K562 (cell line): ENCODE results near the gene SIGLEC6. TPM values are rescaled to one million over a fixed set of nuclear protein-coding genes. Genes with fewer than 3 reads are reported as not detected.
A peak's percentile ranks its signal among the peaks of the same experiment; 100 is the strongest.

ENCODE experiments used
- ATAC-seq: fragments of 200-7000 bp; cut with Tn5 transposase; 3 replicates; pipeline ENCODE4 v1.9.1; 2020; ENCODE audit warnings: moderate library complexity
- BruUV-seq: library from RNA; stranded (reverse); fragments of 400-500 nt; replicated peaks from 2 replicates; lab custom pipeline; 2021; lab: Mats Ljungman, UMichigan
- CTCF ChIA-PET: fragments of 300-600 bp; formaldehyde crosslinking; extraction: SDS; loops from one replicate; lab custom pipeline; 2021; ENCODE audit warnings: low intra/inter-chr PET ratio; lab: Yijun Ruan, JAX
- POLR2A ChIA-PET: fragments of 300-600, 350-650 bp; sonication (Branson Sonifier 250); formaldehyde crosslinking; extraction: SDS; loops from one replicate; lab custom pipeline; 2021; ENCODE audit warnings: antibody characterized with exemption, inconsistent platforms; lab: Yijun Ruan, JAX
- DNase-seq, 4 experiments: peaks; one replicate each; pipeline versions ENCODE4 v3.0.0 to v3.0.0-alpha.2; 2011 to 2018; ENCODE audit warnings: low spot score in 3 of 4, mixed read lengths in 3 of 4; ENCODE audit errors: extremely low read depth in 1 of 4
- FAIRE-seq: peaks from 2 replicates; lab custom pipeline; 2011; peaks lifted over from hg19 to GRCh38; lab: Jason Lieb, UNC
- H2AFZ ChIP-seq: 2 replicates; pipeline ENCODE4 v1.6.0; 2011; ENCODE audit warnings: low read depth, low read length, control low read depth, inconsistent platforms
- H3K27ac ChIP-seq: fragments of 200-600 bp; 3 replicates; pipeline ENCODE4 v1.8.0; 2011; ENCODE audit warnings: low read depth, mild to moderate bottlenecking, control low read depth, inconsistent platforms, low read length, moderate library complexity, mixed read lengths; ENCODE audit errors: extremely low read depth
- H3K27me3 ChIP-seq, 2 experiments: fragments of 300-600 bp in 1 of 2; 2 replicates in 1 of 2; 3 replicates in 1 of 2; pipeline versions ENCODE4 v1.6.0 to v1.8.0; 2011; ENCODE audit warnings: inconsistent platforms in 2 of 2, low read length in 2 of 2, mild to moderate bottlenecking in 1 of 2, mixed read lengths in 1 of 2, moderate library complexity in 1 of 2; ENCODE audit not compliant: control insufficient read depth in 2 of 2, insufficient read depth in 2 of 2
- H3K36me3 ChIP-seq: fragments of 300-600 bp; 3 replicates; pipeline ENCODE4 v1.8.0; 2011; ENCODE audit warnings: mild to moderate bottlenecking, low read length, inconsistent platforms; ENCODE audit not compliant: control insufficient read depth, insufficient read depth
- H3K4me1 ChIP-seq, 2 experiments: fragments of 200-600 bp in 1 of 2; replicated peaks in 1 of 2; 2 replicates in 1 of 2; 3 replicates in 1 of 2; pipeline versions ENCODE4 v1.5.1 to v1.8.0; 2011; ENCODE audit warnings: inconsistent platforms in 2 of 2, low read length in 2 of 2, mild to moderate bottlenecking in 1 of 2, mixed read lengths in 1 of 2, moderate library complexity in 1 of 2; ENCODE audit not compliant: control insufficient read depth in 2 of 2, insufficient read depth in 2 of 2
- H3K4me2 ChIP-seq: 2 replicates; pipeline ENCODE4 v1.6.1; 2011; ENCODE audit warnings: low read length, control low read depth, inconsistent platforms, mixed read lengths; ENCODE audit not compliant: insufficient read depth
- H3K4me3 ChIP-seq: fragments of 200-600 bp; sonication (generic), shearing (Covaris generic); 2 replicates; pipeline ENCODE4 v1.5.1; 2016; ENCODE audit warnings: control low read depth, inconsistent platforms
- H3K79me2 ChIP-seq: fragments of 200-600 bp; 3 replicates; pipeline ENCODE4 v1.8.0; 2011; ENCODE audit warnings: low read length, inconsistent platforms; ENCODE audit not compliant: control insufficient read depth, insufficient read depth
- H3K9ac ChIP-seq, 2 experiments: 2 replicates each; pipeline versions ENCODE4 v1.6.0 to v1.6.1; 2011; ENCODE audit warnings: low read depth in 2 of 2, low read length in 2 of 2, control low read depth in 1 of 2, inconsistent platforms in 1 of 2, mild to moderate bottlenecking in 1 of 2, mixed read lengths in 1 of 2; ENCODE audit not compliant: insufficient read depth in 1 of 2
- H3K9me1 ChIP-seq: one replicate; pipeline ENCODE4 v1.6.0; 2011; ENCODE audit warnings: inconsistent platforms, mild to moderate bottlenecking, low read length, moderate library complexity; ENCODE audit not compliant: control insufficient read depth, insufficient read depth
- H3K9me3 ChIP-seq: replicated peaks from 2 replicates; pipeline ENCODE4 v1.5.1; 2011; ENCODE audit warnings: low read depth, low read length, inconsistent platforms; ENCODE audit not compliant: control insufficient read depth, insufficient read depth
- H4K20me1 ChIP-seq: replicated peaks from 2 replicates; pipeline ENCODE4 v1.6.1; 2011; ENCODE audit warnings: low read length, inconsistent platforms, mixed read lengths; ENCODE audit not compliant: control insufficient read depth, insufficient read depth
- ARID1B ChIP-seq: fragments of 450-650 bp; IDR thresholded peaks from 2 replicates; pipeline ENCODE4 v1.6.1; 2016; ENCODE audit warnings: antibody characterized with exemption, mild to moderate bottlenecking, inconsistent platforms
- BCLAF1 ChIP-seq, 2 experiments: fragments of 450-650 bp in 1 of 2; IDR thresholded peaks; 2 replicates each; pipeline ENCODE4 v1.6.1; 2011 to 2017; ENCODE audit warnings: low read depth in 2 of 2, antibody characterized with exemption in 1 of 2, borderline replicate concordance in 1 of 2, low read length in 1 of 2, mild to moderate bottlenecking in 1 of 2, mixed read lengths in 1 of 2; ENCODE audit not compliant: control insufficient read depth in 1 of 2
- CC2D1A ChIP-seq: fragments of 450-650 bp; IDR thresholded peaks from 2 replicates; pipeline ENCODE4 v1.6.1; 2017; ENCODE audit warnings: mild to moderate bottlenecking
- CTCF ChIP-seq, 3 experiments: IDR thresholded peaks in 2 of 3; conservative IDR thresholded peaks in 1 of 3; 2 replicates each; pipeline ENCODE4 v1.5.1; 2011 to 2012; ENCODE audit warnings: low read length in 3 of 3, mild to moderate bottlenecking in 3 of 3, control low read depth in 2 of 3, improper control_type of control experiment in 1 of 3, inconsistent platforms in 1 of 3, low read depth in 1 of 3, mixed read lengths in 1 of 3, moderate library complexity in 1 of 3; ENCODE audit not compliant: insufficient read depth in 2 of 3
- DMBX1 ChIP-seq: fragments of 250-450 bp; sonication (Bioruptor Pico); IDR thresholded peaks from 2 replicates; pipeline ENCODE4 v1.8.0; 2022; ENCODE audit warnings: inconsistent platforms, mild to moderate bottlenecking, moderate library complexity, borderline replicate concordance
- MAX ChIP-seq: sonication (generic); formaldehyde crosslinking; IDR thresholded peaks from 2 replicates; pipeline ENCODE4 v1.9.0; 2022; ENCODE audit warnings: mild to moderate bottlenecking, missing genetic modification reagents
- RBM34 ChIP-seq: fragments of 200-400 bp; formaldehyde crosslinking; IDR thresholded peaks from 2 replicates; pipeline ENCODE4 v1.6.1; 2018; ENCODE audit warnings: low read length, borderline replicate concordance; ENCODE audit not compliant: insufficient read depth
- TAF1 ChIP-seq: IDR thresholded peaks from 2 replicates; pipeline ENCODE4 v1.6.1; 2011; ENCODE audit warnings: mild to moderate bottlenecking, low read length, moderate library complexity; ENCODE audit not compliant: insufficient read depth, control insufficient read depth, severe bottlenecking; ENCODE audit errors: extremely low read depth
- TCF7L2 ChIP-seq: fragments of 150-350 bp; IDR thresholded peaks from 2 replicates; pipeline ENCODE4 v1.6.1; 2016; ENCODE audit warnings: low read depth, mild to moderate bottlenecking, low read length, moderate library complexity
- TRIM28 ChIP-seq: fragments of 450-650 bp; IDR thresholded peaks from 2 replicates; pipeline ENCODE4 v1.6.1; 2017
- USF1 ChIP-seq: sonication (generic); formaldehyde crosslinking; IDR thresholded peaks from 2 replicates; pipeline ENCODE4 v1.9.0; 2022; ENCODE audit warnings: mild to moderate bottlenecking, missing genetic modification reagents
- ZNF57 ChIP-seq: fragments of 450-650 bp; formaldehyde crosslinking; IDR thresholded peaks from 2 replicates; pipeline ENCODE4 v1.4.0; 2020; ENCODE audit warnings: mild to moderate bottlenecking, moderate library complexity
- ZNF668 ChIP-seq: fragments of 250-450 bp; sonication (Bioruptor Pico); IDR thresholded peaks from 2 replicates; pipeline ENCODE4 v1.8.0; 2022; ENCODE audit warnings: mild to moderate bottlenecking, inconsistent platforms
- ZNF76 ChIP-seq: fragments of 250-450 bp; sonication (Bioruptor Pico); IDR thresholded peaks from 2 replicates; pipeline ENCODE4 v1.4.0; 2020; ENCODE audit warnings: mild to moderate bottlenecking, moderate library complexity, borderline replicate concordance
- ZNF766 ChIP-seq: fragments of 200-800 bp; sonication (Bioruptor generic); conservative IDR thresholded peaks from 2 replicates; pipeline ENCODE4 v1.6.1; 2016; ENCODE audit warnings: missing genetic modification characterization, missing compliant biosample characterization
- ZNF77 ChIP-seq: fragments of 250-450 bp; sonication (Bioruptor Pico); IDR thresholded peaks from 2 replicates; pipeline ENCODE4 v1.5.0; 2020
- ZNF785 ChIP-seq: fragments of 250-450 bp; sonication (Bioruptor Pico); IDR thresholded peaks from 2 replicates; pipeline ENCODE4 v1.4.0; 2020; ENCODE audit warnings: mild to moderate bottlenecking
- WGBS: fragments of 100-300 bp; shearing (Covaris generic); methylation state at CpG from one replicate; pipeline ENCODE4 v1.1.6; 2016; ENCODE audit warnings: low coverage, mixed read lengths; ENCODE audit not compliant: insufficient coverage; ENCODE audit errors: missing lambda C conversion rate; 5-methylcytosine and 5-hydroxymethylcytosine counted together
- in situ Hi-C: fragments of 300-500 bp; cut with MboI; formaldehyde crosslinking; loops from 4 replicates; pipeline ENCODE4 v1.15.0; 2018; ENCODE audit warnings: inconsistent platforms, mixed read lengths
- intact Hi-C: fragments of 100-400 bp; cut with micrococcal nuclease; formaldehyde crosslinking; loops from 2 replicates; pipeline ENCODE4 v1.14.2; 2022
- polyA plus RNA-seq, 8 experiments: library from polyadenylated mRNA; depleted of rRNA in 4 of 8; stranded (reverse) in 5 of 8; unstranded in 3 of 8; fragments of >200 nt; fragmentation: Nextera tagmentation in 2 of 8; fragmentation: Illumina TruSeq in 1 of 8; extraction: Ambion mirVana in 2 of 8; extraction: Trizol in 1 of 8; gene quantifications; 2 replicates each; pipeline versions ENCODE4 v1.2.1 to v1.2.3, GENCODE V29; 2011 to 2014; ENCODE audit warnings: inconsistent platforms in 1 of 8, missing spikeins in 1 of 8
- total RNA-seq, 7 experiments: library from RNA; depleted of rRNA in 6 of 7; stranded (reverse); fragments of >200 nt in 6 of 7; fragmentation: Illumina TruSeq in 2 of 7; extraction: Trizol in 2 of 7; gene quantifications; 2 replicates each; pipeline versions ENCODE4 v1.2.1 to v1.2.3, GENCODE V29; 2011 to 2021; ENCODE audit warnings: low replicate concordance in 1 of 7

Gene SIGLEC6
- total and polyA plus RNA-seq, 9 of the 15 experiments (the other 6 are each of a cell fraction or from before 2014, with no cell fraction given): 0.03 to 17.5 (median 0.71) TPM

- CTCF ChIA-PET: no interaction called here
- Histone ChIP-seq H3K4me2 (peak overlapping the region; percentile 92), H3K27ac (peak overlapping the region; percentile 84), H2AFZ (peak overlapping the region; percentile 36), H3K27me3 (no peaks in the 10 kb centered on the region), H3K9ac (peak overlapping the region; percentile 78 to 93), H4K20me1 (no peaks in the 10 kb centered on the region), H3K36me3 (peaks cover 13% of the 10 kb centered on the region; the same call in 2 of the 3 replicates), H3K4me1 (peaks cover 17 to 31% of the 10 kb centered on the region in 2 experiments), H3K9me1 (no peaks in the 10 kb centered on the region), H3K79me2 (peaks cover 80% of the 10 kb centered on the region), H3K4me3 (peak overlapping the region; percentile 59), H3K9me3 (no peaks in the 10 kb centered on the region)
- peak in 3 of 4 experiments; percentile 16 to 59 (median 40) for DNase-seq
- ATAC-seq: peak; percentile 46
- peak; percentile 71 for FAIRE-seq
- BruUV-seq: no TSS peak
- POLR2A ChIA-PET: interaction anchor here (0.5 to 1.7 kb wide), 6 partner anchors 11 to 221 kb away, joined by 3 to 5 read pairs (median 3); no protein-coding TSS in a partner anchor
- in situ Hi-C loops: no loop called here
- intact Hi-C loops: loop anchor here (2.0 kb wide), 1 partner anchor 78 kb away; no protein-coding TSS in a partner anchor
- 3% methylated on average over 4 of the region's 4 CpGs for WGBS
- TF ChIP-seq TRIM28 (peak; percentile 22; the same call in 1 of the 2 replicates), MAX (CRISPR knock-in tag) (peak; percentile 28; the same call in 1 of the 2 replicates), USF1 (CRISPR knock-in tag) (peak; percentile 52), ZNF57 (no peak), CC2D1A (no peak), ARID1B (no peak), TCF7L2 (no peak), TAF1 (peak; percentile 17), RBM34 (no peak), ZNF785 (CRISPR knock-in tag) (no peak), ZNF668 (CRISPR knock-in tag) (no peak), BCLAF1 (IDR thresholded peaks at IDR 0.05; ENCODE audit: borderline replicate concordance in 1 of 2, control insufficient read depth in 1 of 2, low read depth in 2 of 2, low read length in 1 of 2) (no peak), CTCF (IDR thresholded peaks at IDR 0.05 in 2 of 3, conservative IDR thresholded peaks at IDR 0.05 in 1 of 3; ENCODE audit: insufficient read depth in 2 of 3, low read depth in 1 of 3, low read length in 3 of 3) (no peak), ZNF766 (0 out of 2 replicates have a peak, but pooled peaks have one; percentile 7), DMBX1 (CRISPR knock-in tag) (peak; percentile 33; the same call in 1 of the 2 replicates), ZNF77 (CRISPR knock-in tag) (no peak), ZNF76 (CRISPR knock-in tag) (0 out of 2 replicates have a peak, but pooled peaks have one; percentile 16)
Measured at GRCh38 chr19:51469162-51469561, 62.3 kb downstream of the SIGLEC6 start.
